ENCODE measurements around the gene PEAK1. TPM values are rescaled to one million over a fixed set of nuclear protein-coding genes. Genes with fewer than 3 reads are reported as not detected.

PEAK1 gene
- total RNA-seq, 1 donor from 2014 or later = 289 TPM

DNA sequence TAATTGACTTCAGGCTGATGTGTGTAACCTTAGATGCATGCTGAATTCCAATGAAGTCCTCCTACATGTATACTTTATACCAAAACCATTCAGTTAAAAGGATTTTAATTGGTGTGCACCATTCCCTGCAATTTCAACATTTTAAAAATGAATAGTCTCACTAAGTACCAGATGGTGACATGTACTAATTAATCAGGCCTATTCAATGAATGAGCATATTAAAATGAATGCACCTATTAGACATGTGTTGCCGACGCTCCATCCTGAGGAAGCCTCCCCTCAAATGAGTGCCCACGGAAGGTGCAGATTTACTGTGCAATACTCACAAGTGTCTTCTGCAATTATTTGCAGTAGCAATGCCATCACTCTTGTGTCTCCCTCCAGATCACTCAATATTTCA, 224.3 kb downstream of the PEAK1 start:
- TF ChIP-seq, protein P1, sequence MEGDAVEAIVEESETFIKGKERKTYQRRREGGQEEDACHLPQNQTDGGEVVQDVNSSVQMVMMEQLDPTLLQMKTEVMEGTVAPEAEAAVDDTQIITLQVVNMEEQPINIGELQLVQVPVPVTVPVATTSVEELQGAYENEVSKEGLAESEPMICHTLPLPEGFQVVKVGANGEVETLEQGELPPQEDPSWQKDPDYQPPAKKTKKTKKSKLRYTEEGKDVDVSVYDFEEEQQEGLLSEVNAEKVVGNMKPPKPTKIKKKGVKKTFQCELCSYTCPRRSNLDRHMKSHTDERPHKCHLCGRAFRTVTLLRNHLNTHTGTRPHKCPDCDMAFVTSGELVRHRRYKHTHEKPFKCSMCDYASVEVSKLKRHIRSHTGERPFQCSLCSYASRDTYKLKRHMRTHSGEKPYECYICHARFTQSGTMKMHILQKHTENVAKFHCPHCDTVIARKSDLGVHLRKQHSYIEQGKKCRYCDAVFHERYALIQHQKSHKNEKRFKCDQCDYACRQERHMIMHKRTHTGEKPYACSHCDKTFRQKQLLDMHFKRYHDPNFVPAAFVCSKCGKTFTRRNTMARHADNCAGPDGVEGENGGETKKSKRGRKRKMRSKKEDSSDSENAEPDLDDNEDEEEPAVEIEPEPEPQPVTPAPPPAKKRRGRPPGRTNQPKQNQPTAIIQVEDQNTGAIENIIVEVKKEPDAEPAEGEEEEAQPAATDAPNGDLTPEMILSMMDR (IDR thresholded peaks at IDR 0.05; ENCODE audit: unreplicated experiment) = no peak
- DNase-seq (ENCODE audit: low spot score) = no peak
- Mint-ChIP-seq H3K27ac (ENCODE audit: unreplicated experiment) (no peak overlapping the region), H3K4me3 (ENCODE audit: unreplicated experiment) (no peak overlapping the region), H3K27me3 (ENCODE audit: unreplicated experiment) (peaks cover 3% of the 10 kb centered on the region), H3K9me3 (ENCODE audit: unreplicated experiment) (no peaks in the 10 kb centered on the region), H3K36me3 (ENCODE audit: low read depth, unreplicated experiment) (peaks cover 33% of the 10 kb centered on the region), H3K4me1 (ENCODE audit: unreplicated experiment) (peaks cover 23% of the 10 kb centered on the region)

- H3K27me3 Mint-ChIP-seq (ENCODE audit: unreplicated experiment) = peaks cover 3% of the 10 kb centered on the region
- peaks cover 11% of the 10 kb centered on the region for H3K36me3 Mint-ChIP-seq (ENCODE audit: low read depth, unreplicated experiment)
- TF ChIP-seq, protein P1 (IDR thresholded peaks at IDR 0.05; ENCODE audit: unreplicated experiment) = no peak
- DNase-seq (ENCODE audit: low spot score) = no peak
- no peaks in the 10 kb centered on the region for H3K9me3 Mint-ChIP-seq (ENCODE audit: unreplicated experiment)
- no peak overlapping the region for H3K27ac Mint-ChIP-seq (ENCODE audit: unreplicated experiment)
- H3K4me3 Mint-ChIP-seq (ENCODE audit: unreplicated experiment) = no peak overlapping the region
- peaks cover 49% of the 10 kb centered on the region for H3K4me1 Mint-ChIP-seq (ENCODE audit: unreplicated experiment)
Observed at GRCh38 chr15:77192451-77192850, 227.5 kb downstream of the PEAK1 start.

DNA sequence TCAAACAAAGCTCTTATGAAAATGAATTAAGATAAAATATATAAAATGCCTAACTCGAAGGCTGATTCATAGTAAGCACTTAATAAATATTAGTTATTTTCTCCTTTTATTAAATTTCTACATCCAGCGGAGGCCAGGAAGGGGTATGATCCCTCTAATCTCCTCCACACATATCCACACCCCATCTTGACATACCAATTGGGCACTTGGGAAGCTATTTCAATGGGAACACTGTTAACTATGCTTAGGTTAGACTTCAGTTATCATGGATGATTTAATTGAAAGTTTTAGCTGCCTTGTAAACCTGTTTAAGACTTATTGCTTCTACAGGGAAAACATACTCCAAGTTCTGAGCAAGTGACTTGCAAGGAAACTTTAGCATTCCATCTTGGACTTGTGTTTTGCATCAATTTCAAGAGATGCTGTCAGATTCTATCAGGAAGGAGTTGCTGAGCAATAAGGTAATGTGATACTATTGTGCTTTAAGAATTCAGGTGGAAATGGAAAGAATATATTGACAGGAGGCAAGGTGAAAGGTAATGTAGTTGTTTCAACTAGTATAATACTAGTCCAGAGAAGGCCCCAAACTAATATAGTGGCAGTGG, 228.6 kb downstream of the PEAK1 start:
- peaks cover 11% of the 10 kb centered on the region for H3K36me3 Mint-ChIP-seq (ENCODE audit: low read depth, unreplicated experiment)
- no peak overlapping the region for H3K4me3 Mint-ChIP-seq (ENCODE audit: unreplicated experiment)
- DNase-seq (ENCODE audit: low spot score) = no peak
- peaks cover 59% of the 10 kb centered on the region for H3K4me1 Mint-ChIP-seq (ENCODE audit: unreplicated experiment)
- H3K27me3 Mint-ChIP-seq (ENCODE audit: unreplicated experiment) = peaks cover 3% of the 10 kb centered on the region
- H3K9me3 Mint-ChIP-seq (ENCODE audit: unreplicated experiment) = no peaks in the 10 kb centered on the region
- TF ChIP-seq, protein P1 (IDR thresholded peaks at IDR 0.05; ENCODE audit: unreplicated experiment) = no peak
- H3K27ac Mint-ChIP-seq (ENCODE audit: unreplicated experiment) = peak overlapping the region; percentile 16

GRCh38 chr15:77187751-77188464, 232.0 kb downstream of the PEAK1 start:
- Mint-ChIP-seq H3K27ac (ENCODE audit: unreplicated experiment) (peak overlapping the region; percentile 98), H3K4me3 (ENCODE audit: unreplicated experiment) (no peak overlapping the region), H3K36me3 (ENCODE audit: low read depth, unreplicated experiment) (no peaks in the 10 kb centered on the region), H3K9me3 (ENCODE audit: unreplicated experiment) (no peaks in the 10 kb centered on the region), H3K4me1 (ENCODE audit: unreplicated experiment) (peaks cover 63% of the 10 kb centered on the region), H3K27me3 (ENCODE audit: unreplicated experiment) (no peaks in the 10 kb centered on the region)
- DNase-seq (ENCODE audit: low spot score) = peak; percentile 19
- TF ChIP-seq, protein P1 (IDR thresholded peaks at IDR 0.05; ENCODE audit: unreplicated experiment) = no peak

DNA sequence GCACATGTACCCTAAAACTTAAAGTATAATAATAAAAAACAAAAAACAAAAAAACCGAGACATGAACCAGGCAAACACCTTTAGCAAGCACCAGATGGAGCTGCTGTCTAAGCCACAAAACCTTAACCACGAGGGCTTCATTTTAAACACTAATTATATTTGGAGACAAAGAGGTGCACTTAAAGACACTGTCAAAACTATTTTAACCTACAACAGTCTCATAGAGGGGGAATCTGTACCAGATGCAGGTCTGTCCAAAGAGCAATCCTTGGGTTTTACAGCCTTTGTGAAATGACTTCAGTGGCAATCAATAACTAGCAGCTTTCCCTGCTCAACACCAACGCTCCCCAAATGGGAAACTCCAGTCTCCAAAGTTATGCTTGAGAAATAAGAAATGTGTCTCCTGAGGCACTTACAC, 233.3 kb downstream of the PEAK1 start:
- Mint-ChIP-seq H3K36me3 (ENCODE audit: low read depth, unreplicated experiment) (no peaks in the 10 kb centered on the region), H3K4me3 (ENCODE audit: unreplicated experiment) (no peak overlapping the region), H3K27me3 (ENCODE audit: unreplicated experiment) (no peaks in the 10 kb centered on the region), H3K4me1 (ENCODE audit: unreplicated experiment) (peaks cover 61% of the 10 kb centered on the region), H3K9me3 (ENCODE audit: unreplicated experiment) (no peaks in the 10 kb centered on the region), H3K27ac (ENCODE audit: unreplicated experiment) (peak overlapping the region; percentile 98)
- DNase-seq (ENCODE audit: low spot score) = no peak
- TF ChIP-seq, protein P1 (IDR thresholded peaks at IDR 0.05; ENCODE audit: unreplicated experiment) = peak; percentile 20
